Activated B cell treated with CpG ODN at 0.5 μM for 24 hours (primary cell): ENCODE measurements around the gene ACADS. TPM values are rescaled to one million over a fixed set of nuclear protein-coding genes. Genes with fewer than 3 reads are reported as not detected.

Experiments
- ATAC-seq: fragments of 200-7000 bp; cut with Tn5 transposase; one replicate; pipeline ENCODE4 v1.10.0; 2021; ENCODE audit warnings: low read depth, mild to moderate bottlenecking, moderate library complexity
- CTCF ChIA-PET: fragments of 350-600 bp; sonication (Branson Sonifier 250); formaldehyde crosslinking; loops from one replicate; lab custom pipeline; 2021; ENCODE audit warnings: antibody characterized with exemption; lab: Charles Lee
- POLR2A ChIA-PET: fragments of 350-600 bp; sonication (Branson Sonifier 250); formaldehyde crosslinking; loops from one replicate; lab custom pipeline; 2021; ENCODE audit warnings: antibody characterized with exemption; lab: Charles Lee
- DNase-seq: peaks from one replicate; pipeline ENCODE4 v3.0.0; 2022
- H3K27ac Mint-ChIP-seq: one replicate; pipeline ENCODE4 v1.8.0; 2020; ENCODE audit warnings: mixed read lengths
- H3K27me3 Mint-ChIP-seq: one replicate; pipeline ENCODE4 v1.8.0; 2021; ENCODE audit warnings: mixed read lengths
- H3K36me3 Mint-ChIP-seq: one replicate; pipeline ENCODE4 v1.8.0; 2021; ENCODE audit warnings: low read depth, mixed read lengths
- H3K4me1 Mint-ChIP-seq: one replicate; pipeline ENCODE4 v1.8.0; 2021; ENCODE audit warnings: mixed read lengths
- H3K4me3 Mint-ChIP-seq: one replicate; pipeline ENCODE4 v1.8.0; 2020; ENCODE audit warnings: mild to moderate bottlenecking, mixed read lengths
- H3K9me3 Mint-ChIP-seq: one replicate; pipeline ENCODE4 v1.8.0; 2020; ENCODE audit warnings: mixed read lengths
- CTCF ChIP-seq: fragments of 200-600 bp; IDR thresholded peaks from one replicate; pipeline ENCODE4 v1.8.0; 2022; ENCODE audit warnings: antibody characterized with exemption, mild to moderate bottlenecking
- intact Hi-C: fragments of 100-400 bp; cut with micrococcal nuclease; formaldehyde crosslinking; loops from one replicate; pipeline ENCODE4 v1.15.1; 2024
- total RNA-seq: library from RNA; stranded (reverse); gene quantifications from 2 replicates; pipeline ENCODE4 v1.2.3, GENCODE V29; 2022

The ACADS gene
- total RNA-seq, 1 donor from 2014 or later: 11.1 TPM

- DNase-seq (no peak), ATAC-seq (no peak)
- intact Hi-C loops: no loop called here
- Mint-ChIP-seq H3K27me3 (no peaks in the 10 kb centered on the region), H3K36me3 (peaks cover 36% of the 10 kb centered on the region), H3K4me1 (peaks cover 26% of the 10 kb centered on the region), H3K9me3 (no peaks in the 10 kb centered on the region), H3K4me3 (no peak overlapping the region), H3K27ac (no peak overlapping the region)
- no peak for TF ChIP-seq CTCF
- ChIA-PET CTCF (interaction anchor here (0.6 to 1.4 kb wide), 2 partner anchors 38 to 281 kb away, joined by 4 to 6 read pairs; no protein-coding TSS in a partner anchor), POLR2A (no interaction called here)
These were observed 34.6 kb upstream of the ACADS start for GRCh38 chr12:120690978-120691377.

- Mint-ChIP-seq H3K4me1 (peaks cover 26% of the 10 kb centered on the region), H3K36me3 (peaks cover 50% of the 10 kb centered on the region)
These were observed 33.0 kb upstream of the ACADS start for GRCh38 chr12:120692524-120693033.

DNA sequence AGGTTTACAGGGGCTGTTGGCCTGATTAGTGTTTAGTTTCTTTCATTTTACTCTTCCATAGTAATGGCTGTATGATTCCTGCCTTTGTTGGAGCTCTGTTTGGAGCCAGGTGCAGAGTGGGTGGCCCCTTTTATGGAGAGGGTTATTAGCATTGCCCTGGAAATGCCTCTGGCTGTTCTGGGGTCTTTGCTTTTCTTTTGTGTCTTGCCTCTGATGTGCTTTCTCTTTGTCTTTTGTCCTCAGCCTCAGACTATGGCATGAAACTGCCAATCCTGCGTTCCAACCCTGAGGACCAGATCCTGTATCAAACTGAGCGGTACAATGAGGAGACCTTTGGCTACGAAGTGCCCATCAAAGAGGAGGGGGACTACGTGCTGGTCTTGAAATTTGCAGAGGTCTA is 31.8 kb upstream of the ACADS start:
- TF ChIP-seq CTCF: no peak
- CTCF ChIA-PET: interaction anchor here (1.0 to 2.4 kb wide), 2 partner anchors 44 to 47 kb away, joined by 3 to 7 read pairs; no protein-coding TSS in a partner anchor
- ATAC-seq (no peak), DNase-seq (no peak)
- Mint-ChIP-seq H3K27me3 (no peaks in the 10 kb centered on the region), H3K4me1 (peaks cover 21% of the 10 kb centered on the region), H3K4me3 (no peak overlapping the region), H3K9me3 (no peaks in the 10 kb centered on the region), H3K36me3 (peaks cover 62% of the 10 kb centered on the region), H3K27ac (no peak overlapping the region)
- intact Hi-C loops: no loop called here
- POLR2A ChIA-PET: no interaction called here

More at GRCh38 chr12:120692524-120693033, 33.0 kb upstream of the ACADS start:
- intact Hi-C loops: no loop called here
- H3K9me3 Mint-ChIP-seq: no peaks in the 10 kb centered on the region
- H3K4me3 Mint-ChIP-seq: no peak overlapping the region
- no peak overlapping the region for H3K27ac Mint-ChIP-seq
- no peak for TF ChIP-seq CTCF
- DNase-seq (no peak), ATAC-seq (no peak)
- CTCF ChIA-PET: interaction anchor here (0.7 kb wide), 1 partner anchor 298 kb away, joined by 4 read pairs; no protein-coding TSS in a partner anchor
- POLR2A ChIA-PET: no interaction called here
- H3K27me3 Mint-ChIP-seq: no peaks in the 10 kb centered on the region

DNA sequence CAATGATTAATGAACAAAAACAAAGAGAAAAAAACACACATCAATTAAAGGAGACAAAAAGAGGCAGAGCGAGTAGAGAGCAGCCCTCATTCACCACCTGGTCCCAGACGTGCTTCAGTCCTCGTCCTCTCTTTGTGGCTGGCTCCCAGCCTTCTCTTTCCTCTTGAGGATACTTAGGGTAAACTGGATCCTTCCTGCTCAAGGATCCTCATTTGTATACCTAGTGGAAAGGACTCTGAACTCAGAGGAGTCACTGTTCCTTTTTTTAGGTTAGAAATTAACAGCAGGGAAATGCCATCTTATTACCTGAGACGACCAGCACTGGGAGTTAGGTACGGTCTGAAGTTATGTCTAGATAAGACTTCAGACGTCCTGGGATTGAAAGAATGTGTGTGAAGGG is 29.0 kb upstream of the ACADS start:
- TF ChIP-seq CTCF: no peak
- peaks cover 14% of the 10 kb centered on the region for H3K4me1 Mint-ChIP-seq
- peaks cover 90% of the 10 kb centered on the region for H3K36me3 Mint-ChIP-seq
- no peak for ATAC-seq
- ChIA-PET POLR2A (no interaction called here), CTCF (no interaction called here)
- no peaks in the 10 kb centered on the region for H3K27me3 Mint-ChIP-seq
- H3K4me3 Mint-ChIP-seq: no peak overlapping the region
- intact Hi-C loops: no loop called here
- no peak overlapping the region for H3K27ac Mint-ChIP-seq
- no peak for DNase-seq
- H3K9me3 Mint-ChIP-seq: no peaks in the 10 kb centered on the region

DNA sequence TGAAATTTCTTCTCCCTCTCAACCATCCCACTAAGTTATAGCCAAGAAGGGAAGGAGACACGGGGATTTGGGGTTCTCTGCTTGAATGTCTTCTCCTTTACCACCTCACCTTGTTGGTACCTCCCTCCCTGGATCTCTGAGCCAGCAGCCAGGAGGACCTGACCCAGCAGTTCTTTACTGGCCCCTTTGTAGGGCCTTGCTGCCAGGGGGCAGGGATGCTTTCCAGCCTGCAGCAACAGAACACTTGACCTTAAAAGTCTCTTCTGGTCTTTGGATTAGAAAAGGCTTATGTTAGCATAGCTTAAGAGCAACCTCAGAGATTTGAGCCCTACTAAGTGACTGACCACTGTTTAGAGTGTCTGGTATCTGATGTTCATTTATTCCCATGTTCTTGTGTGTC is 28.3 kb upstream of the ACADS start:
- POLR2A ChIA-PET: interaction anchor here (0.8 to 1.3 kb wide), 2 partner anchors 9 to 11 kb away, joined by 3 to 4 read pairs; partner anchors contain the start of gene MLEC

More for the DNA sequence above, 28.3 kb upstream of the ACADS start:
- intact Hi-C loops: no loop called here
- no peaks in the 10 kb centered on the region for H3K27me3 Mint-ChIP-seq
- no peak overlapping the region for H3K27ac Mint-ChIP-seq
- H3K9me3 Mint-ChIP-seq: no peaks in the 10 kb centered on the region
- ATAC-seq: no peak
- CTCF ChIA-PET: interaction anchor here (1.4 to 1.8 kb wide), 2 partner anchors 48 to 50 kb away, joined by 3 to 9 read pairs; no protein-coding TSS in a partner anchor
- no peak for TF ChIP-seq CTCF
- H3K4me3 Mint-ChIP-seq: no peak overlapping the region
- H3K4me1 Mint-ChIP-seq: peaks cover 12% of the 10 kb centered on the region
- H3K36me3 Mint-ChIP-seq: peaks cover 94% of the 10 kb centered on the region
- no peak for DNase-seq
